KMS-11 (cell line): ENCODE measurements around the gene REELD1.
A peak's percentile ranks its signal among the peaks of the same experiment; 100 is the strongest.

Source experiments
- H2AFZ ChIP-seq: fragments of 200-600 bp; sonication (generic); 2 replicates; pipeline ENCODE4 v1.6.1; 2016; ENCODE audit warnings: antibody characterized with exemption, mixed run types, low read depth
- H3K27ac ChIP-seq: fragments of 200-600 bp; sonication (generic); 2 replicates; pipeline ENCODE4 v1.6.1; 2016; ENCODE audit warnings: mild to moderate bottlenecking, mixed run types
- H3K27me3 ChIP-seq: fragments of 200-600 bp; sonication (generic); 2 replicates; pipeline ENCODE4 v1.6.1; 2017; ENCODE audit warnings: mild to moderate bottlenecking, low read depth, mixed run types, moderate library complexity; ENCODE audit not compliant: insufficient read depth
- H3K36me3 ChIP-seq: fragments of 200-600 bp; sonication (generic); 2 replicates; pipeline ENCODE4 v1.6.1; 2017; ENCODE audit warnings: mild to moderate bottlenecking, mixed run types; ENCODE audit not compliant: insufficient read depth
- H3K4me1 ChIP-seq: fragments of 200-600 bp; sonication (generic); 2 replicates; pipeline ENCODE4 v1.6.1; 2016; ENCODE audit warnings: mild to moderate bottlenecking, low read depth, mixed run types; ENCODE audit not compliant: poor library complexity, severe bottlenecking
- H3K4me2 ChIP-seq: fragments of 200-600 bp; sonication (generic); 2 replicates; pipeline ENCODE4 v1.7.0; 2016; ENCODE audit warnings: mild to moderate bottlenecking, mixed run types
- H3K4me3 ChIP-seq: fragments of 200-600 bp; sonication (generic); IDR thresholded peaks from 2 replicates; pipeline ENCODE4 v1.6.1; 2017; ENCODE audit warnings: low read depth, low read length, mixed read lengths; ENCODE audit not compliant: insufficient read depth
- H3K79me2 ChIP-seq: fragments of 200-600 bp; sonication (generic); 2 replicates; pipeline ENCODE4 v1.6.1; 2016; ENCODE audit warnings: low read depth, mixed run types; ENCODE audit not compliant: insufficient read depth
- H3K9ac ChIP-seq: fragments of 200-600 bp; sonication (generic); 2 replicates; pipeline ENCODE4 v1.6.1; 2016; ENCODE audit warnings: mild to moderate bottlenecking, mixed run types
- H4K20me1 ChIP-seq: fragments of 200-600 bp; sonication (generic); 2 replicates; pipeline ENCODE4 v1.6.1; 2016; ENCODE audit warnings: mild to moderate bottlenecking, mixed run types; ENCODE audit not compliant: insufficient read depth
- CTCF ChIP-seq: fragments of 200-600 bp; sonication (generic); conservative IDR thresholded peaks from 2 replicates; pipeline ENCODE4 v1.6.1; 2017; ENCODE audit warnings: low read depth, mild to moderate bottlenecking, antibody characterized with exemption, low read length, moderate library complexity, mixed read lengths

Gene REELD1

GRCh38 chr4:146243141-146243882 is 29.0 kb downstream of the REELD1 start:
- H3K27me3 ChIP-seq: no peaks in the 10 kb centered on the region
- H3K27ac ChIP-seq: no peak overlapping the region
- H3K4me1 ChIP-seq: no peaks in the 10 kb centered on the region
- H3K4me2 ChIP-seq: no peak overlapping the region
- no peak overlapping the region for H2AFZ ChIP-seq
- H4K20me1 ChIP-seq: no peaks in the 10 kb centered on the region
- no peaks in the 10 kb centered on the region for H3K79me2 ChIP-seq
- peak; percentile 59 for TF ChIP-seq CTCF
- no peaks in the 10 kb centered on the region for H3K36me3 ChIP-seq
- no peak overlapping the region for H3K4me3 ChIP-seq
- H3K9ac ChIP-seq: no peak overlapping the region

GRCh38 chr4:146243883-146244277 is 29.5 kb downstream of the REELD1 start:
- no peak overlapping the region for H2AFZ ChIP-seq
- no peaks in the 10 kb centered on the region for H3K79me2 ChIP-seq
- H3K36me3 ChIP-seq: no peaks in the 10 kb centered on the region
- H3K4me1 ChIP-seq: no peaks in the 10 kb centered on the region
- H4K20me1 ChIP-seq: no peaks in the 10 kb centered on the region
- no peaks in the 10 kb centered on the region for H3K27me3 ChIP-seq
- TF ChIP-seq CTCF: no peak
- H3K27ac ChIP-seq: no peak overlapping the region
- no peak overlapping the region for H3K4me2 ChIP-seq
- no peak overlapping the region for H3K9ac ChIP-seq
- H3K4me3 ChIP-seq: no peak overlapping the region

- no peak for TF ChIP-seq CTCF
- H3K4me3 ChIP-seq: no peak overlapping the region
- no peaks in the 10 kb centered on the region for H3K4me1 ChIP-seq
- H3K4me2 ChIP-seq: no peak overlapping the region
- H4K20me1 ChIP-seq: no peaks in the 10 kb centered on the region
- H3K27me3 ChIP-seq: no peaks in the 10 kb centered on the region
- no peaks in the 10 kb centered on the region for H3K36me3 ChIP-seq
- no peak overlapping the region for H2AFZ ChIP-seq
- no peak overlapping the region for H3K9ac ChIP-seq
- no peaks in the 10 kb centered on the region for H3K79me2 ChIP-seq
- H3K27ac ChIP-seq: no peak overlapping the region
Measured at GRCh38 chr4:146244496-146244895, 30.2 kb downstream of the REELD1 start.

GRCh38 chr4:146245246-146245645 is 30.9 kb downstream of the REELD1 start:
- Histone ChIP-seq H3K27ac (no peak overlapping the region), H3K36me3 (no peaks in the 10 kb centered on the region), H3K4me3 (no peak overlapping the region), H3K79me2 (no peaks in the 10 kb centered on the region), H3K27me3 (no peaks in the 10 kb centered on the region), H3K4me2 (no peak overlapping the region), H3K4me1 (no peaks in the 10 kb centered on the region), H2AFZ (no peak overlapping the region), H3K9ac (no peak overlapping the region), H4K20me1 (no peaks in the 10 kb centered on the region)
- no peak for TF ChIP-seq CTCF
